Endothelial cell of umbilical vein (primary cell): ENCODE data around the gene GPR162. TPM values are rescaled to one million over a fixed set of nuclear protein-coding genes. Genes with fewer than 3 reads are reported as not detected.

Experiments used
- BruUV-seq: library from RNA; stranded (reverse); fragments of 400-500 nt; replicated peaks from 2 replicates; lab custom pipeline; 2021; lab: Mats Ljungman, UMichigan
- CTCF ChIA-PET: fragments of 300-600, 350-600 bp; sonication (Branson Sonifier 250); formaldehyde crosslinking; loops from one replicate; lab custom pipeline; 2021; ENCODE audit warnings: antibody characterized with exemption, inconsistent platforms; lab: Charles Lee
- POLR2A ChIA-PET: fragments of 300-600, 350-600 bp; sonication (Branson Sonifier 250); formaldehyde crosslinking; loops from one replicate; lab custom pipeline; 2021; ENCODE audit warnings: antibody characterized with exemption, inconsistent platforms; lab: Charles Lee
- DNase-seq: peaks from one replicate; pipeline ENCODE4 v3.0.0-alpha.2; 2011; ENCODE audit warnings: low read depth, low spot score
- FAIRE-seq: peaks from 2 replicates; lab custom pipeline; 2011; peaks lifted over from hg19 to GRCh38; lab: Jason Lieb, UNC
- H2AFZ ChIP-seq: 2 replicates; pipeline ENCODE4 v1.6.0; 2012; ENCODE audit warnings: low read depth, low read length, control low read depth, inconsistent platforms
- H3K27ac ChIP-seq: 2 replicates; pipeline ENCODE4 v1.5.1; 2011; ENCODE audit warnings: low read depth, mild to moderate bottlenecking, control low read depth, low read length, moderate library complexity; ENCODE audit not compliant: insufficient read depth
- H3K27me3 ChIP-seq, 2 experiments: 2 replicates each; pipeline versions ENCODE4 v1.6.0 to v1.6.1; 2011; ENCODE audit warnings: low read length in 2 of 2, mixed read lengths in 1 of 2; ENCODE audit not compliant: control insufficient read depth in 2 of 2, insufficient read depth in 2 of 2
- H3K36me3 ChIP-seq, 2 experiments: 2 replicates in 1 of 2; 3 replicates in 1 of 2; pipeline ENCODE4 v1.5.1; 2011; ENCODE audit warnings: low read length in 2 of 2, mild to moderate bottlenecking in 1 of 2, moderate library complexity in 1 of 2; ENCODE audit not compliant: control insufficient read depth in 2 of 2, insufficient read depth in 2 of 2; ENCODE audit errors: extremely low read depth in 1 of 2
- H3K4me1 ChIP-seq: 3 replicates; pipeline ENCODE4 v1.5.1; 2011; ENCODE audit warnings: mild to moderate bottlenecking, low read length; ENCODE audit not compliant: control insufficient read depth, insufficient read depth; ENCODE audit errors: extremely low read depth
- H3K4me2 ChIP-seq: 2 replicates; pipeline ENCODE4 v1.6.1; 2011; ENCODE audit warnings: low read length, control low read depth, mixed read lengths; ENCODE audit not compliant: insufficient read depth
- H3K4me3 ChIP-seq, 3 experiments: fragments of 200-600 bp in 1 of 3; sonication (generic), shearing (Covaris generic) in 1 of 3; replicated peaks in 1 of 3; 2 replicates each; pipeline ENCODE4 v1.5.1; 2011 to 2016; ENCODE audit warnings: control low read depth in 3 of 3, low read length in 3 of 3, mild to moderate bottlenecking in 2 of 3, inconsistent platforms in 1 of 3, low read depth in 1 of 3, moderate library complexity in 1 of 3; ENCODE audit not compliant: insufficient read depth in 1 of 3
- H3K79me2 ChIP-seq: 2 replicates; pipeline ENCODE4 v1.6.0; 2012; ENCODE audit warnings: low read length, inconsistent platforms; ENCODE audit not compliant: control insufficient read depth, insufficient read depth
- H3K9ac ChIP-seq: replicated peaks from 2 replicates; pipeline ENCODE3; 2011; ENCODE audit warnings: low read length, control low read depth; ENCODE audit not compliant: insufficient read depth; ENCODE audit errors: extremely low read depth
- H3K9me1 ChIP-seq: replicated peaks from 3 replicates; pipeline ENCODE4 v1.6.0; 2011; ENCODE audit warnings: mild to moderate bottlenecking, low read length; ENCODE audit not compliant: control insufficient read depth, insufficient read depth; ENCODE audit errors: extremely low read depth
- H3K9me3 ChIP-seq: replicated peaks from 2 replicates; pipeline ENCODE4 v1.5.1; 2012; ENCODE audit warnings: low read length, inconsistent platforms; ENCODE audit not compliant: control insufficient read depth, insufficient read depth
- H4K20me1 ChIP-seq: replicated peaks from 2 replicates; pipeline ENCODE3; 2011; ENCODE audit warnings: mild to moderate bottlenecking, low read length; ENCODE audit not compliant: control insufficient read depth, insufficient read depth; ENCODE audit errors: extremely low read depth
- EZH2 ChIP-seq: IDR thresholded peaks from 2 replicates; pipeline ENCODE4 v1.6.1; 2012; ENCODE audit warnings: borderline replicate concordance, low read depth, mild to moderate bottlenecking, moderate library complexity, low read length, inconsistent platforms; ENCODE audit not compliant: severe bottlenecking
- FOS ChIP-seq: IDR thresholded peaks from 2 replicates; pipeline ENCODE4 v1.6.1; 2011; ENCODE audit warnings: mild to moderate bottlenecking, low read length, moderate library complexity, borderline replicate concordance; ENCODE audit not compliant: insufficient read depth
- GATA2 ChIP-seq: IDR thresholded peaks from 2 replicates; pipeline ENCODE4 v1.7.0; 2011; ENCODE audit warnings: low read depth, mild to moderate bottlenecking, moderate library complexity, mixed read lengths, low read length; ENCODE audit not compliant: insufficient read length, insufficient read depth
- JUN ChIP-seq: IDR thresholded peaks from 2 replicates; pipeline ENCODE4 v1.6.1; 2011; ENCODE audit warnings: borderline replicate concordance, low read depth; ENCODE audit not compliant: insufficient read length, insufficient read depth
- MYC ChIP-seq: IDR thresholded peaks from one replicate; pipeline ENCODE4 v1.6.1; 2011; ENCODE audit warnings: mild to moderate bottlenecking, low read depth, low read length
- POLR2A ChIP-seq: IDR thresholded peaks from 2 replicates; pipeline ENCODE4 v1.6.1; 2012; ENCODE audit warnings: low read depth, mild to moderate bottlenecking, control low read depth, low read length
- POLR2AphosphoS5 ChIP-seq: IDR thresholded peaks from 2 replicates; pipeline ENCODE4 v1.6.1; 2012; ENCODE audit warnings: low read depth, mild to moderate bottlenecking, control low read depth, low read length, moderate library complexity; ENCODE audit not compliant: insufficient read depth
- dilution Hi-C: fragments of 300-500 bp; cut with MboI; formaldehyde crosslinking; loops from one replicate; pipeline ENCODE4 v1.15.0; 2019; ENCODE audit warnings: low sequenced_read_pairs; ENCODE audit not compliant: extremely low pct_ligation_motif_present
- intact Hi-C: fragments of 100-400 bp; cut with micrococcal nuclease; formaldehyde crosslinking; loops from one replicate; pipeline ENCODE4 v1.10.0; 2022
- polyA plus RNA-seq, 4 experiments: library from polyadenylated mRNA; depleted of rRNA in 3 of 4; stranded (reverse) in 3 of 4; unstranded in 1 of 4; fragments of >200 nt; gene quantifications; 2 replicates each; pipeline versions ENCODE4 v1.2.1 to v1.2.3, GENCODE V29; 2011 to 2012; ENCODE audit warnings: missing spikeins in 1 of 4
- total RNA-seq: library from RNA; stranded (reverse); gene quantifications from 2 replicates; pipeline ENCODE4 v1.2.3, GENCODE V29; 2021
- TF ChIP-seq, protein P1 (sequence below): IDR thresholded peaks from 2 replicates; pipeline ENCODE4 v1.6.1; 2011; ENCODE audit not compliant: insufficient read depth, insufficient read length
- TF ChIP-seq, protein P2 (sequence below), 2 donors: IDR thresholded peaks; 1 replicate in 1 of 2; 2 replicates in 1 of 2; pipeline ENCODE4 v1.5.1; 2011; ENCODE audit warnings: low read length in 2 of 2, mild to moderate bottlenecking in 2 of 2, moderate library complexity in 2 of 2, control low read depth in 1 of 2, inconsistent platforms in 1 of 2, low read depth in 1 of 2; ENCODE audit not compliant: insufficient read depth in 1 of 2; ENCODE audit errors: extremely low read depth in 1 of 2

GPR162 gene
- total and polyA plus RNA-seq, 2 donors (not counting 3 experiments of a cell fraction or from before 2014, with no cell fraction given) = 9.7 to 13.7 TPM

DNA sequence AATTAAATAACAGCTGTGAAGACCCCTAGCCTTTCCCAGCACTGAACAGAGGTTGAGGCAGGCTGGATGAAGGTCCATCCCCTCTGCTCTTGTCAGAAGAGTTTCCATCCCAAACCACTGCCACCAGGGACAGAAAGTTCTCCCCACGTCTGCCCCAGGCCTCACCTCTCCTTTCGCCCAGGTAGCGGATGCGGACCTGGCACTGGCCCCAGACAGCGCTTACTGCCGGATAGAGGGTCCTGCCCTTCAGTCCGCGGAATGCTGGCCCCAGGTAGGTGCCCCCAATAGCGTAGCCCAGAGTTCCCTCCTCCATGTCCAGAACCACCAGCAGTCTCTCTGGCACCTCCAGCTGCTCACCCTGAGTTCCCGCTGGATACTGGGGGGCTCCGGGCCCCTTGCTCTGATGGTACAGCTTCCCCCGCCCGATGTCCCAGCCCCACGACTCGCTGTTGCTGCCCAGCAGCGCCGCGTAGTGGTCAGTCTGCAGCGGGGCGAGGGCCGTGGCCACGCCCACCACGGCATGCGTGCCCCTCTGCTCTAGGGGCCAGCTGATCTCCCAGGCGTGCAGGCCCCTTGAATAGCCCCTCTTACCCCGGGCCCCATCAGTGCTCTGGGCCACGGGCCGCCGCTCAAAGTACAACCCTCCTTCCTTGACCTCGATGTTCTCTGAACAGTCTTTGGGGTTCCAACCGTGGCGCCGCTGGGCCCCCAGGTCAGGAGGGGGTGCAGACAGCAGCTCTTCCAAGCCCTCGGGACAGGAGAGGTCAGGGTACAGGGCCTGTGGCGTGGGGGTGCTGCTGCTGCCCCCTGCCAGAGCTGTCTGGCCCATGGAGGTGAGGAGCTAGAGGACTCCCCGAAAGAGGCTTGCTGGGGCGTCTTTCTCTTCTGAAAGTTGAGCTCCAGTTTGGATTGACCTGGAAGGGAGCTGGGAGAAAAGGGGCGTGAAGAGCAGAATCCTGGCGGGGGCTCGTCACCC lies 50.7 kb downstream of the GPR162 start:
- Histone ChIP-seq H3K9ac (peak overlapping the region; percentile 92), H3K79me2 (peaks cover 40% of the 10 kb centered on the region), H3K9me1 (no peaks in the 10 kb centered on the region), H3K36me3 (peaks cover 0 to 22% of the 10 kb centered on the region in 2 experiments), H3K4me3 (peak overlapping the region; percentile 59 to 92 (median 84)), H4K20me1 (no peaks in the 10 kb centered on the region), H3K27ac (peak overlapping the region; percentile 60), H3K4me1 (peaks cover 36% of the 10 kb centered on the region), H3K4me2 (peak overlapping the region; percentile 98), H3K9me3 (no peaks in the 10 kb centered on the region), H2AFZ (no peak overlapping the region), H3K27me3 (no peaks in the 10 kb centered on the region)
- FAIRE-seq (peak; percentile 91), DNase-seq (peak; percentile 82)
- intact Hi-C loops = loop anchor here (1.0 to 5.0 kb wide), 5 partner anchors 19 to 235 kb away; partner anchors contain the start of genes C1R, C1RL and MLF2
- dilution Hi-C loops = no loop called here
- TSS peak; percentile 55 for BruUV-seq
- CTCF ChIA-PET = interaction anchor here (0.6 to 4.3 kb wide), 34 partner anchors 8 to 237 kb away, joined by 3 to 74 read pairs (median 5); partner anchors contain the start of genes C12orf57, C1RL, CDCA3 and LRRC23
- POLR2A ChIA-PET = interaction anchor here (0.6 to 2.1 kb wide), 8 partner anchors 19 to 119 kb away, joined by 3 to 16 read pairs (median 6); partner anchors contain the start of genes C12orf57, CDCA3, LAG3 and MLF2
- TF ChIP-seq POLR2A (peak; percentile 65), EZH2 (no peak), POLR2AphosphoS5 (peak; percentile 39), FOS (no peak), JUN (no peak), GATA2 (no peak), MYC (no peak)
- TF ChIP-seq, protein P1, sequence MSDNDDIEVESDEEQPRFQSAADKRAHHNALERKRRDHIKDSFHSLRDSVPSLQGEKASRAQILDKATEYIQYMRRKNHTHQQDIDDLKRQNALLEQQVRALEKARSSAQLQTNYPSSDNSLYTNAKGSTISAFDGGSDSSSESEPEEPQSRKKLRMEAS = peak; percentile 45
- TF ChIP-seq, protein P2, sequence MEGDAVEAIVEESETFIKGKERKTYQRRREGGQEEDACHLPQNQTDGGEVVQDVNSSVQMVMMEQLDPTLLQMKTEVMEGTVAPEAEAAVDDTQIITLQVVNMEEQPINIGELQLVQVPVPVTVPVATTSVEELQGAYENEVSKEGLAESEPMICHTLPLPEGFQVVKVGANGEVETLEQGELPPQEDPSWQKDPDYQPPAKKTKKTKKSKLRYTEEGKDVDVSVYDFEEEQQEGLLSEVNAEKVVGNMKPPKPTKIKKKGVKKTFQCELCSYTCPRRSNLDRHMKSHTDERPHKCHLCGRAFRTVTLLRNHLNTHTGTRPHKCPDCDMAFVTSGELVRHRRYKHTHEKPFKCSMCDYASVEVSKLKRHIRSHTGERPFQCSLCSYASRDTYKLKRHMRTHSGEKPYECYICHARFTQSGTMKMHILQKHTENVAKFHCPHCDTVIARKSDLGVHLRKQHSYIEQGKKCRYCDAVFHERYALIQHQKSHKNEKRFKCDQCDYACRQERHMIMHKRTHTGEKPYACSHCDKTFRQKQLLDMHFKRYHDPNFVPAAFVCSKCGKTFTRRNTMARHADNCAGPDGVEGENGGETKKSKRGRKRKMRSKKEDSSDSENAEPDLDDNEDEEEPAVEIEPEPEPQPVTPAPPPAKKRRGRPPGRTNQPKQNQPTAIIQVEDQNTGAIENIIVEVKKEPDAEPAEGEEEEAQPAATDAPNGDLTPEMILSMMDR (IDR thresholded peaks at IDR 0.05; ENCODE audit: extremely low read depth in 1 of 2, insufficient read depth in 1 of 2, low read depth in 1 of 2, low read length in 2 of 2) = peak; percentile 99 to 100
